HG03457 (cell line): ENCODE measurements around the gene MRPL10.
A peak's percentile ranks its signal among the peaks of the same experiment; 100 is the strongest.

Source experiments
- ATAC-seq: cut with Tn5 transposase; IDR thresholded peaks from one replicate; pipeline ENCODE4 v1.9.1; 2021; ENCODE audit warnings: moderate number of reproducible peaks; ENCODE audit not compliant: unreplicated experiment

Gene MRPL10

DNA sequence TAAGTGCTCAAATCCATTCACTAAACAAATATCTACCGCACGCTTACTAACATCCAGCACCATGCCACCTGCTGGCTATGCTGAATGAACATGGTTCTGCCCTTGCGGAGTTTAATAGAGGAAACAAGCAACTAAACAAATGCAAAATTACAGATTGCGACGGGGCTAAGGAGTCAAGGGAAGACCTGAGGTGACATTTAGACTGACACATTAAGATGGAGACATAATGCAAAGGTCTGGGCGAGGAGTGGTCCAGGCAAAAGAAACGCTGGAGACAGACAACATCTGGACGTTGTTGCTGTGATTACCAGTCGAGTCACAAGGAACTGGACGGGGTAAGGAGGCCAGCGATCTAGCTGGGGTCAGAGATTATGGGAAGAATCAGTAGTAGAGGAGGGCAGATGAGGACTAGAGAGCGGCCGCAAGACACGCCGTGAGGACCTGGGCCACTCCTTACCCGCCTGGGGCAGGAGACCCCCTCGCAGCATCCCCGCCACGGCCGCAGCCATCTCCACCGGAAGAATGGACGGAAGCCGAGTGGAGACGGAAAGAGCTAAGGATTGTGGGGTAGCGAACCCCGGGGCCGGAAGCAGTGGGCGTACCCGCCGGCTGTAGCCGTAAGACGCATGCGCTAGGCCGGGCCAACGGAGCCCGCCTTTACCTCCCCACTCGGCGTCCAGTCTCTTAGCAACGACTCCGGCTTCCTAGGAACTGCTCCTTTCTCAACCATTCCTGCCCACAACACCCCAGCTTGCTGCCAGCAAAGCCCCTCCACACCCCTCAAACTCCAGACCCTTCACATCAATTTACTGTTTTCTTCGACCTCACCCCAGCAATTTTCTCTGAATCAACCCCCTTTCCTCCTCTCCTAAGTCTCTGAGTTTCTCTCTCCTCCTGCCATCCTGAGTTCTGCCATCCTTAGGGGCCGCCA, at the start of gene MRPL10, which contains the start of gene LRRC46:
MRPL10 (minus strand) TSS at position 539 of the 931 bp plus-strand sequence; CDS start at position 509, 30 bp downstream.
LRRC46 (plus strand) TSS at position 668 of the 931 bp plus-strand sequence. CDS start 320 bp downstream, outside the sequence.
- ATAC-seq: peak; percentile 50

DNA sequence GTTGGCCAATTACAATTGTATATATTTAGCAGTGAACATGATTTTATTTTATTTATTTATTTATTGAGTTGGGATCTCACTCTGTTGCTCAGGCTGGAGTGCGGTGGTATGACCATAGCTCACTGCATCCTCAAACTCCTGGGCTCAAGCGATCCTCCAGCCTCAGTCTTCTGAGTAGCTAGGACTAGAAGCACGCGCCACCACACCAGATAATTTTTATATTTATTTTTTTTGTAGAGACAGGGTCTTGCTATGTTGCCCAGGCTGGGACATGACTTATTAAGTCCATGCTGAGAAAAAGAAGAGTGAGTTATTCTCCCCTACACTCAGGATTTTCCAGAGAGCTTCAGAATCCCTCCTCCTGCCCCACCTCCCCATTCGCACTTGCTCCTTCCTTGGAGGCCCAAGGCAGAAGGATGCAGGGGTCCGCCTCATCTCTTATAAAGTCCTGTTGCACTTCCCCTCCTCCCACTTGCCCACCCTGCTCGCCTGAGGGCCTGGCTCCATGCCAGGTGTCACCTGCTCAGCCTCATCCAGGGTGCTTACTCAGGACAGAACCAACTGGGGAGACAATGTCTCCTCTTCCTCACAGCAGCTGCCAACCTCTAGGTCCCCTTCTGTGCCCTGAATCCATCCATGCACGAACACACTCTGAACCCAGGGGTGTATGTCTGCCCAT, 48.6 kb upstream of the MRPL10 start:
- no peak for ATAC-seq

DNA sequence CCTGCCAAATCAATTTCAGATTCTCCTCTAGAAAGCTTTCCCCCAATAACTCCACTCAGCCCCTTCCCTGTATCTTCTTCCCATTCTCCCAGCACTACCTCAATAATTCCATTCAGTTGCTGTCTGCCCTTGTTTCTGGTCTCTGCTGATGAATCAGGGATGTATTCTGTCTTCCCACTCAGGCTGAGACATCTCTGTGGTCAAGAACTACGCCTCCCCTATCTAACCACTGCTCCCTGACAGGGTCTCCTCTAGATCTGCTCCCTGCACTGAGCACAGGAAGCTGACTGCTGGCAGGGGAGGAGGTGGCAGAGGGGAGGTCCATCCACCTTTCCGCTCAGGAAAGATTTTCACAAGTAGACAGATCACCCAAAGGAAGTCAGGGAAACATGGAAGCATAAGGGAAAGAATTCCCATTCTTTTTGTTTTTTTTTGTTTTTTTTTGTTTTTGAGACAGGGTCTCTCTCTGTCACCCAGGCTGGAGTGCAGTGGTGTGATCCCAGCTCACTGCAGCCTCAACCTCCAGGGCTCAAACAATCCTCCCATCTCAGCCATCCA, 47.8 kb upstream of the MRPL10 start:
- ATAC-seq: no peak

DNA sequence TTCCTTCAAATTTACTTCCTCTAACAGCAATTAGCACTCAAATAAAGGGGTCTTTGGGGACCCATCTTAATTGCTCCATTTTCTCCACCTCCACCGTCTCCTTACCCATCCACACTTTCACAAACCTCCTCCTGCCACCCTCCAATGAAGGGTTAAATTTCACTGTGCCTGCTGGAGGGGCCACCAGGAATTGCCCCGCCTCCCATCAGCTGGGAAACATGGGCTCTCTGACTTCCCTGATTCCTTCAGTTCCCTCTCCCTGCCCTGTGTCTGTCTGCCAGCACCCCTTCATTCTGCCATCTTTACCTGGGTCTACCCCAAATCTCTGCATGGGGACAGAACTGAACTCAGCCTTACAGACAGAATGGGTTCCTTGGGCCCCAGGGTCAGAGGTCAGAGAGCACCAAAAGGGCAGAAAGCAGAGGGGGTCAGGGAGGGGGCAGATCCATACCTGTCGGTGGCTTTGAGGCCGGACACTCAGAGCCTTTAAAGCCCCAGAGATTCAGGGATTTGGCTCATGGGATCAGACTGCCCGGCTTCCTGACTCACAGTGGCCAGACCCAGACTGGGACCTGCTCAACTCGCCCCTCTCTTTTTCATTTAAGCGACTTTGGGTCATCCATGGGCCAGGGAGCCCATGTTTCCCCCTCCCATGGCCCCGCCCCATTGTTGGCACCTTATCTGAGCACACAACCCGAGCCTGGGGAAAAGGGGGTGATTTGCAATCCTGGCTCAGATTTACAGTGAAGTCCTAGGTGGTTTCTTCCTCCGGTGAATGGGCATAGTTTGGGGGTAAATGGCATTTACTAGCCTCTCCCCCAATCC, 47.1 kb upstream of the MRPL10 start:
- ATAC-seq: no peak

DNA sequence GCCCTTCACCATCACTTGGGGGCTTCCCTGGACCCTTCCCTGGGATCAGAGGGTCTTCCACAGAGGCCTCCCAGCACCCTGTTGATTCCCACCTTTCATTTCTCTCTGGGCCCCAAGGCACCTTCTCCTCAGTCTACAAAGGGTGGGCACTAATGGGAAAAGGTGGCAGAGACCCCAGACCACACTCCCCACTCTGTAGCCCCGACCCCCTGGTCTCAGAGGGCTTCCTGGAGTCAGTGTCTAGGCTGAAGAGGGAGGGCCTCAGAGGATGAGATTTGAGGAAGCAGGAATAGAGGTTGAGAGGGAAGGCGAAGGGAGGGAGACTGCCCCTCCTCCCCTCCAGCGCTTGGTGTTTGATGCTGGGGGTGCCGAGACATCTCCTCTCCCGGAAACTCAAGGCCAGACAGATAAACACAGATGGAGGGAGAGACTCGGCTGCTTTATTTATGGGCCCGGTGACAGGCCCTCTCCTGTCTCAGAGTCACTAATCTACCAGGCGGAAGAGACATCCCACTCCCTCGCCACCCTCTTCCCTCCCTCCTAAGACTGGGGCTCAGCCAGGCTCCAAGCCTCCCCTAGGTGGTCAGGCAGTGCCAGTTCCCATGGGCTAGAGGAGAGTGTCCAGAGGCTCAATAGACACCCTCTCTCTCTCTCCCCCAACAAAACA, 46.2 kb upstream of the MRPL10 start:
- ATAC-seq: no peak

DNA sequence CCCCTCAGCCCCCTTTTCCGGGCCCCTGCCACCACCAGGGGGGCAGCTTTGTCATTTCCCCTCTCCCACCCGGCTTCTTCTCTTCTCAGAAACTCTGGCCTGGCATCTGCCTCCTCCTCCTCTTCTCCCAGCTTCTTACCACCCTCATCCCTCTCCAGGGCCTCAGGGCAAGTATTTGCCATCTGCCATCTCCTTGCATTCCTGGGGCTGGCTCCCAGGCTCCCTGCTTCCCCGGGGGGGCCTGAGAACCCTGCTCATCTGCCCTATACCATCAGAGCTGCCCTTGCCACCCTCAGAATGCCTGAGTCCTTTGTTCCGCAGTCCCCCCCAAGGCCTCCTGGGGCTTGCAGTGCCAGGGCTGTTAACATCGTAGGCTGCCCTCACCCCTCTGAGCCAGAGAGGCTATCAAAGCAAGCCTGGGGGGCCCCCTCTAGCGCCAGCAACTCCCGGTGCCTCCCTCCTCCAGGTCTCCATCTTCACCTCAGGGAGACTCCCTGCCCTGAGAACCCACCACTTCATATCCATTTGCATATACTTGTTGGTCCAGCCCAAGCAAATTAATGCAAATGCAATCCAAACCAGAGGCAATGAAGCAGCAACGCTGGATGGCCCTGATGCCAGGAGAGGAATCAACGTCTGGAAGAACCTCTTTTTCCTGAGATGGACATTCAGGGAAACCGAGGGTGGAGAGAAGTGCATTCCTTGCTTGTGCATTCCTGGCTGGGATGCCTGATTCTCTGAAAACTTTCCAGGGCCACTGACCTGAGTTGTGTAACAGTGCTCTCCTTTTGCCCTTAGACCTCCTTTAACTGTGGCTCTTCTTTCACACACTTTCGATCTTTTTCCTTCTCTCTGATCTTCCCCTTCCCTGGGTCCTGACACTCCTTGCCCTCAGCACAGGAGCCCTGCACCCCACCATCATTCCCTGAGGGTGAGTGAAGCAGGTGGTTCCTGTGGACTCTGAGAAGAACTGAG, 44.0 kb upstream of the MRPL10 start:
- no peak for ATAC-seq

DNA sequence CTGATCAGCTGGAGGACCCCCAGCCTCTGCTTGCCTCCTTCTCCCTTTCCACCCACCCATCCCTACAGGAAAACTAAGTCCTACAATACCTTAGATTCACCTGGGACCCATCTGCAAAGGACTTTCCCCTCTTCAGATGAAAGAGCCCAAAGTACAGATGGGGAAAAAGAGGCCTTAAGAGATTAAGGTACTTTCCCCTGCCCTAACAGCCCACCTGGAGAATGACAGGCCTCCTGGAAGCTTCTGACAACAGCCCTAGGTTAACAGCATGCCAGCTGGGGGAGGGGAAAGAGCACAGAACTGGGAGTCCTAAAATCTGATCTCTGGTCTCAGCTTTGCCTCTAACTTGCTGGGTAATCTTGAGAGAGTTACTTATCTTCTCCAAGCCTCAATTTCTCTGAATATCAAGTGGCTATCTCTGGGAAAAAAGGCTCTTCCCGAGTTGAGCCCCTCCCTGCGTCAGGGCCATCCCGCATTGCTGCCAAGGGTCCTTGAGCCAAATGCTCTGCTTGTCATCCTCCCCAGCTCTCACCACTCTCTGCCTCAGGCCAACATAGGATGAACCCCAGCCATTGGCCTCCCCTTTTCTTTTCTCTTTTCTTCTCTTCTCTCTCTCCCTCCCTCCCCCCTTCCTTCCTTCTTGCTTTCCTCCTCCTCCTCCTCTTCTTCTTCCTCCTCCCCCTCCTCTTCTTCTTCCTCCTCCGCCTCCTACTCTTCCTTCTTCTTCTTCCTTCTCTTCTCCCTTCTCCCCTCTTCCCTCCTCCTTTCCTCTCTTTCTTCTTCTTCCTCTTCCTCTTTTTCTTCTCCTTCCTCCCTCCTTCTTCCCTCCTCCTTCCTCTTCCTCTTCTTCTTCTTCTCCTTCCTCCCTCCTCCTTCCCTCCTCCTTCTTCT, 42.1 kb upstream of the MRPL10 start:
- ATAC-seq: no peak

DNA sequence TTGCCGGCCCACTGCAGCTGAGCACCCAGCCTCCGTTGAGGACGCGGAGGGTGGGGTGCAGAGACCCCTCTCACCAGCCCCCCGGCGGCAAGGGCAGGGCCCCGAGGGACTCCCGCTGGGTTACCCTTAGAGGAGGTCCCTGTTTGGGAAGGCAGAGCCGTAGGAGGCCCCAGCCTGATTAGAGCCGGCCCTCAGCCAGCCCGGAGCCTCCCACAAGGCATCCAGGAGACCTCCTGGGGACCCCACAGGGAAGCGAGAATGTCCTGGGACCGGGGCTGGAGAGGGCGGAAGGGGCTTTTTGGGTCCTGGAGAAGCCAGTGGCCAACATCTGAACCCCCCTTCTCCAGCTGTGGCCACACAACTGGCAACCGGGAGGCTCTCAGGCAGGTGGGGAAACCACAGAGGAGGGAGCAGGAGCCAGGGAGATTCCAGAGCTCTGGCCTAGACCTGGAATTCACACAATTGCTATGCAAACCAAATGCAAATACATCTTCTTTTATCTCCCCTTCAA, 41.4 kb upstream of the MRPL10 start:
- no peak for ATAC-seq

DNA sequence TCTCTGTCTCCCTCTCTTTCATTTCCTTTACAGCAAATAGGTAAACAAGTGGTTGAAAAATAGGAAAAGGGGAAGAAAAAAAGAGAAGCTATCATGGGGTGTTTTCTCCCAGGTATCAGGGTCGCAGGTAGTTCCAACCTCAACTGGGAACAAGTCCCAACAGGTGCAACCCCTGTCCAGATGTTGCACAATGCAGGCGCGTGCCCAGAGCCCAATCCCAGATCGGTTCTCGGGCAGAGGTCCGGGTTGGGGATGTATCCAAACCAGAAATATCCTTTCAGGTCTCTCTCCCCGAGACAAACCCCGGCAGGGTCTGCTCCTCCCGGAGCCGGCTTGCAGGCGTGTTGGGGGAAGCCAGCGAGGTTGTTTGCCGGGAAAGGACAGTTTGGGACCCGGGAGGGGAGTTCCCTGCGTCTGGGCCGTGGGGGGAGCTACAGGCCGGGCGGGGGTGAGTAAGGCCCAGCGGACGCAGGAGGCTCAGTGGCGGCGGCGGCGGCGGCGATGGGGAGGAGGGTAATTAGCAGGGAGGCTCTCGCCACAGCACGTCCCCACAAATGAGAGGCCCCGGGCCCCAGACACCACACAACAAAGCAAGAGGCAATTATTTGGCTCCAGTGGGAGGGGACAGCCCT, 40.8 kb upstream of the MRPL10 start:
- ATAC-seq: no peak

DNA sequence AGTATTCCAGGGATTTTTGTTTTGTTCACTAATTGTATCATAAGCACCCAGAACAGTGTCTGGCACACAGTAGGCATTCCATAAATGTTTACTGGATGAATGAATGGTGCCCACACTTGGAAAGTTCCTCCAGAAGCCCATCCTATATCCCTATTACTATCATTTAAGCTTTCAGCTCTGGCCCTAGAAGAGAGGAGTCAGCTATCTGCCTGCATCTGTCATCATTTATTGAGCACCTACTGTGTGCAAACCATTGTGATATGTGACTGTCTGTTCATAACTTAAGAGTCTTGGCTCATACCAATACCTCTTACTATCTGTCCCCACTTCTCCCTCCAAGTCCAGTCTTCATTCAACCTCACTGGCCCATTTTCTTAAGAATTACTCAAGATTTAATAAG, 39.7 kb upstream of the MRPL10 start:
- ATAC-seq: no peak

DNA sequence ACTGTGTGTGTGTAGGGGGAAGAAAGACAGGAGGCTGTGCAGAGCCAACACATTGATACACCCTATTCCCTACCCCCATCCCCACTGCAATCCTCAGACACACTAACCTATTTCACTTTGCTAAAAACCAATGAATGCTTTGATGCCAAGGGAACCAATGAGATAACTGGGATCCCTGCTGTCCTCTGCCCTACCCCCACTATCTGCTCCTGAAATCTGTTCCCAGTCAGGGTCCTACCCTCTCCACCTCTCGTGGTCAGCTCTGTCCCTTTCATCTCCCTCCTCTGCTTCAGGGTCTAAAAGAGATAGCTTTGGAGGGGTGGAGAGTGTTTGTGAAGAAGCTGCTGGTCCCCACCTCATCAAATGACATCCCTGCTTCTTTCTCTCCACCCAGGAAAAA, 38.7 kb upstream of the MRPL10 start:
- ATAC-seq: no peak

DNA sequence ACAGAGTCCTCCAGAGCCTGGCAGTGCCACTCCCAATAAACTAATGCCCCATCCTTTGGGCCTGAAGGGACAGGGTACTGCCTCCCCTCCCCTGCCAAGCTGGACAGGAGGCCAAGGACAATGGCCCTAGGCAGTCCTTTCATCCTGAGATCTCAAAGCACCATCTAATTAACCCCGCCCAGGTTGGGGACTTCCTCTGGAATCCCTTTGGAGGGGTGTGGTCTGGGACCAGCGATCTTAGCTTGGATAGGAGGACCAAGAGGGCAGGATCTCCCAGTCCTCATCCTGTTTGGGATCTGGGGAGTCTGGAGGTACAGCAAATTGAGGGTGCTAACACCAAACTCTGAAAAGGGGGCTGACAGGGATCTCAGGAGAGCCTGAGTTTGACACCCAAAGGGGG, 37.8 kb upstream of the MRPL10 start:
- no peak for ATAC-seq

DNA sequence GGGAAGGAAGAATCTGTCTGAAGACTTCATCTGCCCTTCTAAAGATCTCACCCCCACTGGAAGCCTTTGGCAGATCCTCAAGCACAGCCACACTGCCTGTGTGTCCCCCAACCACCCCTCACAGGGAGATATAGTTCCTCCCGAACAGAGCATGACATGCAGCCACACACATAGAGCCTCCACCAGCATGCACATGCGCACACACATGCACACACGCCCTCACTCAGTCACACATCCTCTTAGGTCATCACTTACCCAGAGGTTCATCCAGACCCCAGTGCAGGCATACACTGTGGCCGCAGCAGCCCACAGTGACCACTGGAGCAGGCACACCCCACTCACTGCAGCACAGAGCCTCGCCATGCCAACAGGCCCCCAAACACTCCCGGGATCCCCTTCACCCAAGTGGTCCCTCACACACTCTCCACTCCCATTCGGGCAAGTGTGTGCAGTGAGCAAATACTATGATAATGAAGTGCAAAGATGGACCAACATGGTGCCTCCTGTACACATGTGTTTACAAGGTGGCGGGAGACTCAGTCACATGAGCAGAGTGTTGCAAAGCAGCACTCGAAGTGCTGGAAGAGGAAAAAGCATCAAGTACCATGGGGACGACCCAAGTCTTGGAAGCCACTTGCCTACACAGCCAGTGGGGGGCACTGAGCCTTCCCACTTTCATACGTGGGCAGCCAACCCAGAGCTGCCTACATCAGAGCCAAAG, 36.6 kb upstream of the MRPL10 start:
- no peak for ATAC-seq

DNA sequence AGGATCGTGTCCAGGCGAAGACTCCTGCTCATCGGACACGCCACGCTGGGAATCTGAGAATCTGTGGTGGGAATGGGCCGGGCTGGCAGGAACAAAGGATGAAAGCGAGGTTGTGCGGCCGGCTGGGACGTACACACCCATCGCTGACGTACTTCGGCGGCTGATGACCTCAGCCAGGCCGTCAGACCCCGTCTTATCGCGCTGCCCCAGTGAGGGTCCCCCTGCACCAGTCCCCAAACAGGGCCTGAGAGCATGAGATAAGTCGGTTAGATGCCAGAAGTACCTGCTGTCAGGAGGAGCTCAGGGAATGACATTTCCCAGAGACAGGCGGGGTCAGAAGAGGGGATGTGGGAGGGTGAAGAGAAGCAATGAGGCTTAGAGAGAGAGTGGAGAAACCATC, 35.6 kb upstream of the MRPL10 start:
- no peak for ATAC-seq

DNA sequence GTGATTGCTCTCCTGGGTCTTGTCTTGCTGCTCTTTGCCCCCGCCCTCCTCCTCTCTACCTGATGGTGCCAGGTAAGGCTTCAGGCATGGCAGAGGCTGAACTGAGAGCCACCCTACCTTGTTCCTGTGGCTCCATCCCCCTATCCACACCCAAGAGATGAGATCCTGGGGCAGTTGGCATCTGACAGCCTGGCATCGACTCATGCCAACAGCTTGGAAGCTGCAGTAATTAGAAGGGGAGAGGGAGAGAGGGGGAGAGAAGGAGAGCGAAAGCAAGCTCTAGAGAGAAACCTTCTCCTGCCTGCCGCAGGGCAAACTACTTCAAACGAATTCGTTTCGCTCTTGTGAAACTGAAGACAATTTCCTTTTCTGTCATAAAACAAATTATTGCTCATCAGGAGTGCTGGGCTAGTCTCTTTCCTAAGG, 33.5 kb upstream of the MRPL10 start:
- no peak for ATAC-seq

DNA sequence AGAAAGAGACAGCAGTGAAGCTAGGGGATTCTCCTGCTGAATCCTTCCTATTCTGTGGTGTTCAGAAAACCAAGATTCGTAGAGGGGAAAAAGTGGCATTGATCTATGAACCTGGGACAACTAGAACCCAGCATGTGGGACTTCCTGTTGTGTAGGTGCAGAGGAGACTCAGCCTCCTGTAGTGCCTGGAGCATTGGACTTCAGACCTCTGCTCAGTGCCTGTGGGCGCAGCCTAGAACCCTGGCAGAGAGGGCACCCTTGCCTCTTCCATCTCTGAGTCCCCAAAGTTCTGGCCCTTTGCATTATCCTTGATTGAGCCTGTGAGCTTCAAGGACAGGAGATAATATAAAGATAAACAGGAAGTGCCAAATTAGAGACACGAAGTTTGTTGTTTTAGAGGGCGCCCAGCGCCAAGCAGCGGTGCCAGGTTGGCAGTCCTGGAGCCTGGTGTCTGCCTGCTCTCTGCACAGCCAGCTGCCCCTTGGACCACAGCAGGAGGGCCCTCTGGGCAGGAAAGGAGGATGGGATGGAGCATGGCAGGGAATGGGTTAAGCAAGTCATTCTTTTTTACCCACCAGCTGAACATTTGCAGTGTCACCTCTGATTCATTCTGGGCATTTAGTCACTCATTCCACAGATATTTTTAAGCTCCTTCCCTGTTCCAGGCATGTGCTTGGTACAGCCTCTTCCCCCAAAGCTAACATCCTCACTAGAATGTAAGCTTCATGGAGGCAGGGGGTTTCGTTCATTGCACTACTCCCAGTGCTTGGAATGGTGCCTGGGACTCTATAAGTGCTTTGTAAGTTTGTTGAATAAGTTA, 31.5 kb upstream of the MRPL10 start:
- ATAC-seq: no peak
